NT2/D1 (cell line): ENCODE measurements around the gene PSMD10.

ENCODE experiments used
- YY1 ChIP-seq: IDR thresholded peaks from 2 replicates; pipeline ENCODE4 v1.6.1; 2011; ENCODE audit not compliant: insufficient read length, insufficient read depth
- ZNF274 ChIP-seq: IDR thresholded peaks from 2 replicates; pipeline ENCODE4 v1.6.1; 2011; ENCODE audit warnings: mild to moderate bottlenecking, low read depth, low read length

GRCh38 chrX:108091878-108092291, 543 bp upstream of the PSMD10 start:
- TF ChIP-seq ZNF274 (no peak), YY1 (no peak)
